H9 (cell line): ENCODE results near the gene ERICH4. TPM values are rescaled to one million over a fixed set of nuclear protein-coding genes. Genes with fewer than 3 reads are reported as not detected.
A peak's percentile ranks its signal among the peaks of the same experiment; 100 is the strongest.

Source experiments
- DNase-seq: peaks from one replicate; pipeline ENCODE4 v3.0.0-alpha.2; 2017
- H2AFZ ChIP-seq: one replicate; pipeline ENCODE4 v1.6.1; 2013; ENCODE audit warnings: mild to moderate bottlenecking, low read length, control low read depth, moderate library complexity
- H2AK5ac ChIP-seq: 2 replicates; pipeline ENCODE4 v1.6.1; 2013; ENCODE audit warnings: low read length, control low read depth, mixed read lengths; ENCODE audit not compliant: insufficient read length
- H2BK120ac ChIP-seq: one replicate; pipeline ENCODE4 v1.6.1; 2013; ENCODE audit warnings: low read depth, mild to moderate bottlenecking, low read length, control low read depth, inconsistent platforms; ENCODE audit not compliant: poor library complexity, severe bottlenecking
- H2BK12ac ChIP-seq: 2 replicates; pipeline ENCODE4 v1.6.1; 2013; ENCODE audit warnings: low read length, control low read depth, mixed read lengths, low read depth; ENCODE audit not compliant: insufficient read length
- H2BK15ac ChIP-seq: 2 replicates; pipeline ENCODE4 v1.6.1; 2013; ENCODE audit warnings: low read depth, low read length, control low read depth
- H2BK20ac ChIP-seq: one replicate; pipeline ENCODE4 v1.6.1; 2013; ENCODE audit warnings: low read depth, mild to moderate bottlenecking, low read length, control low read depth, inconsistent platforms; ENCODE audit not compliant: poor library complexity, severe bottlenecking
- H2BK5ac ChIP-seq: 2 replicates; pipeline ENCODE4 v1.6.1; 2013; ENCODE audit warnings: low read length, control low read depth, mixed read lengths; ENCODE audit not compliant: insufficient read length
- H3K14ac ChIP-seq: 2 replicates; pipeline ENCODE4 v1.6.1; 2013; ENCODE audit warnings: low read length, control low read depth; ENCODE audit not compliant: insufficient read depth
- H3K18ac ChIP-seq: 2 replicates; pipeline ENCODE4 v1.6.1; 2013; ENCODE audit warnings: low read depth, mild to moderate bottlenecking, mixed read lengths, low read length, control low read depth; ENCODE audit not compliant: insufficient read length
- H3K23ac ChIP-seq: 2 replicates; pipeline ENCODE4 v1.6.1; 2013; ENCODE audit warnings: low read length, control low read depth, mixed read lengths, low read depth; ENCODE audit not compliant: insufficient read length
- H3K23me2 ChIP-seq: 2 replicates; pipeline ENCODE4 v1.6.1; 2013; ENCODE audit warnings: low read depth, mild to moderate bottlenecking, mixed read lengths, low read length, control low read depth; ENCODE audit not compliant: insufficient read length, poor library complexity, severe bottlenecking
- H3K27ac ChIP-seq: 2 replicates; pipeline ENCODE4 v1.5.1; 2013; ENCODE audit warnings: low read length, control low read depth, mixed read lengths, low read depth; ENCODE audit not compliant: insufficient read length
- H3K27me3 ChIP-seq: 2 replicates; pipeline ENCODE4 v1.6.1; 2013; ENCODE audit warnings: low read length, control low read depth, inconsistent platforms; ENCODE audit not compliant: insufficient read depth
- H3K4ac ChIP-seq: 2 replicates; pipeline ENCODE4 v1.6.1; 2013; ENCODE audit warnings: low read depth, mild to moderate bottlenecking, control low read depth, inconsistent platforms, low read length, moderate library complexity
- H3K4me1 ChIP-seq: 2 replicates; pipeline ENCODE4 v1.6.1; 2013; ENCODE audit warnings: low read length, control low read depth, inconsistent platforms; ENCODE audit not compliant: insufficient read depth
- H3K4me2 ChIP-seq: 2 replicates; pipeline ENCODE4 v1.6.1; 2013; ENCODE audit warnings: low read length, control low read depth, mixed read lengths; ENCODE audit not compliant: insufficient read length, insufficient read depth
- H3K56ac ChIP-seq: 2 replicates; pipeline ENCODE4 v1.6.1; 2013; ENCODE audit warnings: low read depth, mild to moderate bottlenecking, mixed read lengths, low read length, control low read depth; ENCODE audit not compliant: insufficient read length
- H3K79me1 ChIP-seq: 2 replicates; pipeline ENCODE4 v1.6.1; 2013; ENCODE audit warnings: low read depth, mild to moderate bottlenecking, moderate library complexity, low read length, control low read depth, inconsistent platforms; ENCODE audit not compliant: insufficient read depth, poor library complexity, severe bottlenecking
- H3K79me2 ChIP-seq: 2 replicates; pipeline ENCODE4 v1.6.1; 2013; ENCODE audit warnings: low read length, control low read depth, inconsistent platforms; ENCODE audit not compliant: insufficient read depth
- H3K9ac ChIP-seq: 2 replicates; pipeline ENCODE4 v1.6.1; 2013; ENCODE audit warnings: low read length, control low read depth, mixed read lengths; ENCODE audit not compliant: insufficient read length; ENCODE audit errors: extremely low read depth
- H3K9me3 ChIP-seq: one replicate; pipeline ENCODE4 v1.6.1; 2013; ENCODE audit warnings: low read depth, low read length, inconsistent platforms; ENCODE audit not compliant: control insufficient read depth
- H3T11ph ChIP-seq: one replicate; pipeline ENCODE4 v1.6.1; 2013; ENCODE audit warnings: mild to moderate bottlenecking, low read length, control low read depth, inconsistent platforms
- H4K20me1 ChIP-seq: one replicate; pipeline ENCODE4 v1.6.1; 2013; ENCODE audit not compliant: control insufficient read depth, insufficient read length, insufficient read depth
- H4K5ac ChIP-seq: 2 replicates; pipeline ENCODE4 v1.6.1; 2013; ENCODE audit warnings: low read depth, mild to moderate bottlenecking, mixed read lengths, low read length, control low read depth; ENCODE audit not compliant: insufficient read length
- H4K8ac ChIP-seq: replicated peaks from 2 replicates; pipeline ENCODE4 v1.6.1; 2013; ENCODE audit warnings: low read length, control low read depth, mixed read lengths, low read depth; ENCODE audit not compliant: insufficient read length
- H4K91ac ChIP-seq: 2 replicates; pipeline ENCODE4 v1.6.1; 2013; ENCODE audit warnings: low read depth, mild to moderate bottlenecking, moderate library complexity, mixed read lengths, low read length, control low read depth; ENCODE audit not compliant: insufficient read length
- H3K27ac Mint-ChIP-seq, 3 experiments: 2 replicates in 2 of 3; 3 replicates in 1 of 3; pipeline ENCODE4 v1.8.0; 2020 to 2021; ENCODE audit warnings: mixed read lengths in 3 of 3, mild to moderate bottlenecking in 1 of 3, moderate library complexity in 1 of 3
- H3K27me3 Mint-ChIP-seq: 2 replicates; pipeline ENCODE4 v1.8.0; 2021; ENCODE audit warnings: low read depth, mild to moderate bottlenecking, moderate library complexity, mixed read lengths
- H3K36me3 Mint-ChIP-seq, 3 experiments: 2 replicates in 2 of 3; 3 replicates in 1 of 3; pipeline ENCODE4 v1.8.0; 2020 to 2021; ENCODE audit warnings: low read depth in 3 of 3, mixed read lengths in 3 of 3; ENCODE audit not compliant: insufficient read depth in 1 of 3
- H3K4me1 Mint-ChIP-seq, 2 experiments: 2 replicates each; pipeline ENCODE4 v1.8.0; 2020; ENCODE audit warnings: mixed read lengths in 2 of 2
- H3K4me3 Mint-ChIP-seq, 2 experiments: 2 replicates in 1 of 2; 3 replicates in 1 of 2; pipeline ENCODE4 v1.8.0; 2020 to 2021; ENCODE audit warnings: mild to moderate bottlenecking in 2 of 2, mixed read lengths in 2 of 2, moderate library complexity in 1 of 2
- H3K9me3 Mint-ChIP-seq, 2 experiments: 2 replicates in 1 of 2; 3 replicates in 1 of 2; pipeline ENCODE4 v1.8.0; 2020; ENCODE audit warnings: mild to moderate bottlenecking in 2 of 2, mixed read lengths in 2 of 2, moderate library complexity in 1 of 2
- WGBS: extraction: QIAGEN DNeasy Blood & Tissue Kit; methylation state at CpG from one replicate; pipeline ENCODE4 v1.1.7; 2013; ENCODE audit warnings: missing lambda C conversion rate, low lambda C conversion rate, mixed read lengths; ENCODE audit not compliant: insufficient read length; ENCODE audit errors: extremely low coverage; 5-methylcytosine and 5-hydroxymethylcytosine counted together
- total RNA-seq: library from RNA; stranded (reverse); gene quantifications from 2 replicates; pipeline ENCODE4 v1.2.1, GENCODE V29; 2021
- TF ChIP-seq, protein P1 (sequence below): fragments of 200-600 bp; sonication (generic); conservative IDR thresholded peaks from 3 replicates; pipeline ENCODE4 v1.8.0; 2021; ENCODE audit warnings: antibody characterized with exemption, mild to moderate bottlenecking

Gene ERICH4
- total RNA-seq, 1 experiment from 2014 or later: not detected

GRCh38 chr19:41398050-41398418, 44.9 kb upstream of the ERICH4 start:
- no peaks in the 10 kb centered on the region for H3K4me1 ChIP-seq
- no peak overlapping the region for H2BK15ac ChIP-seq
- H2BK12ac ChIP-seq: no peak overlapping the region
- Mint-ChIP-seq H3K4me1 (peaks cover 21 to 24% of the 10 kb centered on the region in 2 experiments), H3K27me3 (no peaks in the 10 kb centered on the region; the same call in 1 of the 2 replicates), H3K4me3 (peak overlapping the region; percentile 98 to 99), H3K9me3 (no peaks in the 10 kb centered on the region; a peak in 1 of 5 replicates), H3K36me3 (peaks cover 0 to 12% (median 0%) of the 10 kb centered on the region in 3 experiments; a peak in 4 of 7 replicates), H3K27ac (peak overlapping the region; percentile 100)
- H2AK5ac ChIP-seq: no peak overlapping the region
- no peak for DNase-seq
- peak overlapping the region; percentile 97 for H3K9ac ChIP-seq
- no peaks in the 10 kb centered on the region for H3K9me3 ChIP-seq
- H3K27me3 ChIP-seq: no peaks in the 10 kb centered on the region
- no peak overlapping the region for H4K8ac ChIP-seq
- H4K91ac ChIP-seq: no peak overlapping the region
- H4K20me1 ChIP-seq: no peaks in the 10 kb centered on the region
- H3K27ac ChIP-seq: no peak overlapping the region
- no peak overlapping the region for H2BK5ac ChIP-seq
- TF ChIP-seq, protein P1, sequence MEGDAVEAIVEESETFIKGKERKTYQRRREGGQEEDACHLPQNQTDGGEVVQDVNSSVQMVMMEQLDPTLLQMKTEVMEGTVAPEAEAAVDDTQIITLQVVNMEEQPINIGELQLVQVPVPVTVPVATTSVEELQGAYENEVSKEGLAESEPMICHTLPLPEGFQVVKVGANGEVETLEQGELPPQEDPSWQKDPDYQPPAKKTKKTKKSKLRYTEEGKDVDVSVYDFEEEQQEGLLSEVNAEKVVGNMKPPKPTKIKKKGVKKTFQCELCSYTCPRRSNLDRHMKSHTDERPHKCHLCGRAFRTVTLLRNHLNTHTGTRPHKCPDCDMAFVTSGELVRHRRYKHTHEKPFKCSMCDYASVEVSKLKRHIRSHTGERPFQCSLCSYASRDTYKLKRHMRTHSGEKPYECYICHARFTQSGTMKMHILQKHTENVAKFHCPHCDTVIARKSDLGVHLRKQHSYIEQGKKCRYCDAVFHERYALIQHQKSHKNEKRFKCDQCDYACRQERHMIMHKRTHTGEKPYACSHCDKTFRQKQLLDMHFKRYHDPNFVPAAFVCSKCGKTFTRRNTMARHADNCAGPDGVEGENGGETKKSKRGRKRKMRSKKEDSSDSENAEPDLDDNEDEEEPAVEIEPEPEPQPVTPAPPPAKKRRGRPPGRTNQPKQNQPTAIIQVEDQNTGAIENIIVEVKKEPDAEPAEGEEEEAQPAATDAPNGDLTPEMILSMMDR: no peak
- peaks cover 6% of the 10 kb centered on the region for H3K79me1 ChIP-seq
- H3K14ac ChIP-seq: no peak overlapping the region
- WGBS: no CpG with 5 or more reads among the region's 5 CpGs
- no peak overlapping the region for H3T11ph ChIP-seq
- H3K23me2 ChIP-seq: peaks cover 9% of the 10 kb centered on the region
- no peak overlapping the region for H3K56ac ChIP-seq
- H3K79me2 ChIP-seq: no peaks in the 10 kb centered on the region
- peak overlapping the region; percentile 83 for H3K4me2 ChIP-seq
- no peak overlapping the region for H4K5ac ChIP-seq
- peak overlapping the region; percentile 26 for H2AFZ ChIP-seq
- H3K4ac ChIP-seq: no peak overlapping the region
- H2BK120ac ChIP-seq: no peak overlapping the region
- H3K18ac ChIP-seq: no peak overlapping the region
- H2BK20ac ChIP-seq: no peak overlapping the region
- H3K23ac ChIP-seq: no peak overlapping the region
